GM12801 (cell line): ENCODE results near the gene NRG3.

Experiments used
- CTCF ChIP-seq: IDR thresholded peaks from one replicate; pipeline ENCODE4 v1.5.1; 2011; ENCODE audit warnings: control low read depth; ENCODE audit not compliant: insufficient read length; ENCODE audit errors: extremely low read depth

Gene NRG3

GRCh38 chr10:82361256-82361655 is 486.3 kb downstream of the NRG3 start:
- no peak for TF ChIP-seq CTCF

- TF ChIP-seq CTCF = no peak
Measured at GRCh38 chr10:82377608-82378007, 502.6 kb downstream of the NRG3 start.

GRCh38 chr10:82378146-82378545 is 503.2 kb downstream of the NRG3 start:
- TF ChIP-seq CTCF = no peak

- no peak for TF ChIP-seq CTCF
Measured at GRCh38 chr10:82383350-82383749, 508.4 kb downstream of the NRG3 start.

GRCh38 chr10:82390866-82391658 is 516.1 kb downstream of the NRG3 start:
- no peak for TF ChIP-seq CTCF

GRCh38 chr10:82391971-82392370 is 517.0 kb downstream of the NRG3 start:
- TF ChIP-seq CTCF = no peak

GRCh38 chr10:82392533-82392932 is 517.5 kb downstream of the NRG3 start:
- TF ChIP-seq CTCF = no peak
